H54 (cell line): ENCODE measurements around the gene SS18L1.
"Not testable (repeated sequence)": the region's sequence is repeated elsewhere in the genome, so short reads cannot be mapped to it uniquely, and the experiment has no call there.

Source experiments
- DNase-seq: peaks from one replicate; pipeline ENCODE4 v3.0.0; 2011; ENCODE audit warnings: low spot score, mixed read lengths; ENCODE audit not compliant: insufficient read length
- FAIRE-seq: peaks from 3 replicates; lab custom pipeline; 2011; peaks lifted over from hg19 to GRCh38; lab: Jason Lieb, UNC
- POLR2A ChIP-seq: IDR thresholded peaks from 2 replicates; pipeline ENCODE4 v1.6.1; 2011; ENCODE audit warnings: low read depth, mild to moderate bottlenecking, low read length

Gene SS18L1, protein sequence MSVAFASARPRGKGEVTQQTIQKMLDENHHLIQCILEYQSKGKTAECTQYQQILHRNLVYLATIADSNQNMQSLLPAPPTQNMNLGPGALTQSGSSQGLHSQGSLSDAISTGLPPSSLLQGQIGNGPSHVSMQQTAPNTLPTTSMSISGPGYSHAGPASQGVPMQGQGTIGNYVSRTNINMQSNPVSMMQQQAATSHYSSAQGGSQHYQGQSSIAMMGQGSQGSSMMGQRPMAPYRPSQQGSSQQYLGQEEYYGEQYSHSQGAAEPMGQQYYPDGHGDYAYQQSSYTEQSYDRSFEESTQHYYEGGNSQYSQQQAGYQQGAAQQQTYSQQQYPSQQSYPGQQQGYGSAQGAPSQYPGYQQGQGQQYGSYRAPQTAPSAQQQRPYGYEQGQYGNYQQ

DNA sequence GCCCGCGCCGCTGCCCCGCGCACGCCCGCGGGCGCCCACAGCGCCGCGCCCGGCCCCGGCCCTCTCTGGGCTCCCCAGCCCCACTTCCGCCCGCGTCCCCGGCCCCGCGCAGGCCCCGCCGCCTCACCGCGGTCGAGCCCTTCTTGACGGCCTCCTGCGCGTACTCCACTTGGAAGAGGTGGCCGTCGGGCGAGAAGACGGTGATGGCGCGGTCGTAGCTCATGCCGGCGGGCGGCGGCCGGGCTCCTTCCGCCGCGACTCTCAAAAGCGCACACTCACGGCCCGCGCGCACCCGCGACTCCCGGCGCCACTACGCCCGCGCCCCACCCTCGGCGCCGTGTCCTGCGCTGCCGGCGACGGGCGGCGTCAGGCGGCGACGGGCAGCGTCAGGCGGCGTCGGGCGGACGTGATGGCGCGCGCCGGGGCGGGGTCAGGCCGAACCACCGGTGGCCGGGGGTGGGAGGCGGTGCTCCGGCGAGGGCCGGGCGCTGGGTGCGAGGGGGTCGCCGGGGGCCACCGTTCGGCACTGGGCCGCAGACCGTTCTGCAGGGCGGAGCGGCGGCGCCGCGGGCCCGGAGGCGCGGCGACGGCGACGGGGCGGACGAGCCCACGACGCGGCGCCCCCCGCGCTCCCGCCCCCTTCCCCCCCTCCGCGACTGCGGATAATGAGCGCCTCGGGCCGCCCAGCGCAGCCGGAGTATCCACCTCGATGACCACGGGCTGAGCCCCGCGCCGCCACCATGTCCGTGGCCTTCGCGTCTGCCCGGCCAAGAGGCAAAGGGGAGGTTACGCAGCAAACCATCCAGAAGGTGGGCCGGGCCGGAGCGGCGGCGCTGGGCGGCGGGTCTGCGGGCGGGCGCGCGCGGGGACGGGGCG lies at the start of gene SS18L1, which contains the start of gene PSMA7:
SS18L1 (plus strand) TSS at position 689 of the 876 bp plus-strand sequence; CDS start at position 741, 52 bp downstream.
PSMA7 (minus strand) TSS at position 314 of the 876 bp plus-strand sequence; CDS start at position 223, 91 bp downstream.
- TF ChIP-seq POLR2A = peak; percentile 97
- DNase-seq (peak; percentile 86), FAIRE-seq (no peak)

DNA sequence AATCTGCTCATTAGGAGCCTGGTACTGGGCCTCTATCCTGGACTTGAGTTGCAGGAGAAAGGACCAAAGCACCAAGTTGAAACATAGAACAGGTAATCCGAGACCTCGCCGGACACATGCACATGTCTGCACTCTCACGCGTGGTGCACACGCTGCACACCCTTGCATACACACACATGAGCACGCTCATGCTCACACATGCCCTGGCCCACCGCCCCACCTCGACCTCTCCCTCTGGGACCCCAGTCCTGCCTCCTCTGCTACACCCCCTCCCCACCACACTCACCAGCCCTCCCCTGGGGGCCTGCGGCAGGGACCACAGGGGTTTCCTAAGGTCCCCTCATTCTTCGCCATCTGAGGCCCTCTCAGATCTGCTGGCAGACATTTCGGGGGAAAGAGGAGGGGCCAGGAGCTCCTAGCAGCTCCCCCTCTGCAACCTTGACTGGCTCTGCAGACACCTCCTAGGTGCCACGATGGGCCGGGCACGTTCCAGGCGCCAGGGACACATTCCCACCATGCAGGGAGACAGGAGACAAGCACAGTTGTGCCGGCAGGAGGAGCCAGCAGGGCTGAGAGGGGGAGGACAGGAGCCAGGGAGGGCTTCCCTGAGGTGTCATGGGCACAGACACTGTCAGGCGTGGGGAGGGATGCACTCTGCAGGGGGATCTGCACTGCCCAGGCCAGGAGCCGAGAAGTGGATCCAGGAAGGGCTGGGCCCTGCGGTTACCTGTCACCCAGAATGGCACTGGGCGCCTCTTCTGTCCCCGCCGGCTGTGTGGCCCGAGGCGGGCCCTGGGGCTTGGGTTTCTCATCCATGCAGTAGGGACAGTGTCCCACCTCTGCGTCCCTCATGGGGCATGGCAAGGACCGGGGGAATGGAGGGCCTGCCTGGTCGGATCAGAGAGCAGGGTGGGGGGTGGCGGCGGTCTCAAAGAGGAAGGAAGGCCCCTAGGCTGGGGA lies 46.9 kb upstream of the SS18L1 start:
- FAIRE-seq (no peak), DNase-seq (no peak)
- no peak for TF ChIP-seq POLR2A

DNA sequence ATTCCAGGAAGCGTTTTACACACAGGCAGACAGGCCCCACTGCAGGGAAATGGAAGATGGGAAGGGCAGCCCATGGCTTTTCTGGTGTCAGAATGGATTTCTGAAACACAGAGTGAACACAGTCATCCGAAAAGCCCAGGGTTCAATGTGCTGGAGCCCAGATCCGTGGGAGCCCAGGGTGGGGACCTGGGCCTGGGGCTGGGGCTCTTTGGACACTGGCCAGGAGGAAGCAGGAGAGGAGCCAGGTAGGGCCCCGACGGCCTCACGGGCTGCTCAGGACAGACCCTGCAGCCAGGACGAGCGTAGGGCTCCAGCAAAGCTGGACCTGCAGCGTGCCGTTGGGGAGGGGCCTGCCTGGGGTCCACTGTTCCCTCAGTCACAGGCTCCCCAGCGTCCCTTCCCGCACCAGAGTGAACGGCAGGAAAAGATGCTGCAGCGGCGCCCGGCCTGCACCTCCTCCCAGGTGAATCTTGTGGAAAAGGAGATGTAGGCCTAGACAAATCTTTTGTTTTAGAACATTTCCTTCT lies 45.6 kb upstream of the SS18L1 start:
- no peak for TF ChIP-seq POLR2A
- FAIRE-seq = no peak
- no peak for DNase-seq

DNA sequence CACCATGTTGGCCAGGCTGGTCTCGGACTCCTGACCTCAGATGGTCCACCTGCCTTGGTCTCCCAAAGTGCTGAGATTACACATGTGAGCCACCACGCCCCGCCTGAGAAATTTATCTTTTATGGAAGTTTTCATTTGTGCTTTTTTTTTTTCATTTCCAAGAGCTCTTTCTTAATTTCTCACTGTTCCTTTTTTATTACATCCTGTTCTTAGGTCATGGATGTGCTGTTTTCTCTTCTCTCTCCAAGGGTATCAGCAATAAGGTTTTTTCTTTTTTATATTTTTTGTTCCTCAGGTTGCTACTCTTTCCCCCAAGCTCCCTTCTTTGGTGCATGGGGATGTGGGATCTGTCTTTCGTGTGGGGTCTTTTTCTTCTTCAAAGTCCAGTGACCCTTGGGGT lies 42.5 kb upstream of the SS18L1 start:
- no peak for FAIRE-seq
- TF ChIP-seq POLR2A = no peak
- no peak for DNase-seq

DNA sequence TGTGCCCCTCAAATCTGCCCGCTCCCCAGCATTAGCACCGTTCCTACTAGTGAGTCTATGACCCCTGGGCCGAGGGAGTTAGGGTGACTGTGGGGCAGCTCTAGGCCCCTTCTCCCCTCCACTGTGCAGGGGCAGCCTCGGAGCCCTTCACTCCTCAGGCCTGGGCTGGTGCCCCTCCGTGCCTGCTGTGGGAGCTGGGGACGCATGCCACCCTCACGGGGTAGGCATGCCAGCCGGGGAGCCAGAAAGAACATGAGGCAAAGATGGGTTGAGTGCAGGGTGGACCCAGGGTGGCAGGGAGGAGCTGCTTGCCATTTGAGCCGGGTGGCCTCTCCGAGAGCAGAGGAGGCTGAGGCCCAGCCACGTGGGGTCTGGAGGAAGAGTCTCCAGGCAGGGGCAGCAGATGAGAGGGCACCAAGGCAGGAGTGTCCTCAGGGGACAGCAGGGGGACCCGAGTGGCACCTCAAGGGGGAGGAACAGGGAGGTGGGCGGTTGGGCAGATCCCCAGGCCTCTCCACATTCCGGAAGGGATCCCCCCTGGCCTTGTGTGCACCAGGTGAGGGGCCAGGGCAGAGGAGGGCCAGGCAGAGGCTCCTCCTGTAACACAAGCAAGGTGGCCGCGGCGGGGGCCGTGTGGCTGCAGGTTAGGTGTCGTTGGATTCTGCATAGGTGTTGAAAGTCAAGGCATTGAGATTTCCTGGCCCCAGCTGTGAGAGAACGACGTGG lies 39.9 kb upstream of the SS18L1 start:
- FAIRE-seq = no peak

DNA sequence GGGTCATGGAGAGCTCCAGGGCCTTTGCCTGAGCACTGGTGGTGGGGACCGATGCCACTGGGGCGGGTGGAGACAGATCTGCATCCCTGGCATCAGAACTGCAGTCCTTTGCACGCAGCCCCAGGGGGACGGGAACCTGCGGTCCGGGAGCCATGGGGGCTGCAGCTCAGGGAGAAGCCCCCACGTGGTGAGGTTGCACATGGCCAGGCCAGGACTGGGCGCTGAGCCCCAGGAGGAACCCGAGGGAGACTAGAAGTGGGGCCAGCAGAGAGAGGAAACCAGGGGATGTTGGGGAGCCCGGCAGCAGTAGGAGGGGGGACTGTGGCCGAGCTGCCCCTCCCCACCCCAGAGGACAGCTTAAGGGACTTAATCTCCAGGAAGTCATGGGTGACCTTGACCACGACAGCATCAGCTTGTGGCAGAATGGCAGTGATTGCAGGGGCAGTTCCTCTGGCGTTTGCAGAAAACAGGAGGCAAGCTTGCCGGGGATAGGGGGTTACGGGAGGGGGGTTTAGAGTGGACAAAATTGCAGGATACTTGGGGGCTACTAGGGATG lies 39.3 kb upstream of the SS18L1 start:
- FAIRE-seq = no peak
- DNase-seq = no peak

More for the DNA sequence above, 39.9 kb upstream of the SS18L1 start:
- no peak for TF ChIP-seq POLR2A
- no peak for DNase-seq

DNA sequence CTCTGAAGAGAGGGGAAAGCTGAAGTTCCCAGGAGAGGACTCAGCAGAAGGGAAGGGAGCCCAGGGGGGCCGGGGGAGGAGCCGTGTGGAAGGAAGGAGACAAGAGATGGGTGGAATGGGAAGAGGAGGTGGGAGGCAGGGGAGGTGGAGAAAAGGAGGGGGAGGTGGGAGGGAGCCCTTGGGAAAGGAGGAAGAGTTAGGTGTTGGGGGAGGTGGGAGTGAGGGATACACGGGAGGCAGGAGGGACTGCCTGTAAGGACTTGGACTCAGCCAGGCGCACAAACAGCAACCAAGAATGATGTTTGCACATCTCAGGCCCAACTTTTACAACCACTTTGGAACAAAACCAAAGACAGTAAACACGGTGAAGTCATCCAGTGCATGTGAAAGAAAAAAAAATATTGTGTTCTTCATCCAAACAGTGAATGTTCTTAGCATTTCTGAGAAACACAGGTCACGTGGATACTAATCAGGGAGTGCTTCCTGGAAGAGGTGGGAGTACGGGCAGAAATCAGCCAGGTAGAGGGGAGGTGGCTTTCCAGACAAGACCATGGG lies 38.7 kb upstream of the SS18L1 start:
- FAIRE-seq (no peak), DNase-seq (no peak)
- TF ChIP-seq POLR2A = no peak

More for the DNA sequence above, 39.3 kb upstream of the SS18L1 start:
- no peak for TF ChIP-seq POLR2A

DNA sequence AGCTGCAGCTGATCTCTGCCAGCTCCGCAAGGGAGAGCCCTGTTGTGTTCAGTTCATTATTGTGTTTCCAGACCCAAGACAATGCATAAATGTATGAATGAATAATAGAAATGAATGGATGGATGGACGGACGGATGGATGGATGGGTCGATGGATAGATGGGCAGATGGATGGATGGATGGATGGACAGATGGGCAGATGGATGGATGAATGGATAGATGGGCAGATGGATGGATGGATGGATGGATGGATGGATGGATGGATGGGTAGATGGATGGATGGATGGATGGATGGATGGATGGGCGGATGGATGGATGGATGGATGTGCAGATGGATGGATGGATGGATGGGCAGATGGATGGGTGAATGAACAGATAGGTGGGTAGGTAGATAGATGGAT lies 38.0 kb upstream of the SS18L1 start:
- DNase-seq (no peak), FAIRE-seq (no peak)
- TF ChIP-seq POLR2A = no peak

DNA sequence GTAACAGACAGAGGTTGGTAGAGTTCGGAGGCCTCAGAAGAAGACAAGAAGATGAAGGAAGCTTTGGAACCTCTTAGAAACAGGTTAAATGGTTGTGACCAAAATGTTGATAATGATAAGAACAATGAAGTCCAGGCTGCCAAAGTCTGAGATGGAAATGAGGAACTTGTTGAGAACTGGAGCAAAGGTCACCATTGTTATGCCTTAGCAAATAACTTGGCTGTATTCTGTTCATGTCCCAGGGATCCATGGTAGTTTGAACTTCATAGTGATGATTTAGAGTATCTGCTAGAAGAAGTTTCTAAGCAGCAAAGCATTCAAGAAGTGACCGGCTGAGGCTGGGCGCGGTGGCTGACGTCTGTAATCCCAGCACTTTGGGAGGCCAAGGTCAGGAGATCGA lies 32.4 kb upstream of the SS18L1 start:
- FAIRE-seq = no peak
- no peak for TF ChIP-seq POLR2A

DNA sequence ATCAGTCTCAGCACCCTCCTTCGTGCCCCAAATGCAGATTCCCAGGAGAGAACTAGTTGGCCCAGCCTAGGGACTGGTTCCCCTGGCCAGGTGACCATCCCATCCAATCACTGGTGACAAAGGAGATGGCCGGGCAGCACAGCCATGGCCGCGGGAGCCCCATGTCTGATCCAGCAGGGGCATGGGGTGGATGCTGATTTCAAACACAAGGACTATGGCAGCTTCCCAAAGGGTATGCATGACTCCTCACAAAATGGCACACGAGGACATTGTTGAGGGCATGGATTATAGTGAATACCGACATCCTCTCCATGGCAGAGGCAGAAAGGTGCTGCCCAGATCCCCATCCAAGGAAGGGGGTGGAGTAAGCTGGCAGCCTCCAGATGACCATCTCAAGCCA lies 31.2 kb upstream of the SS18L1 start:
- FAIRE-seq (no peak), DNase-seq (no peak)
- no peak for TF ChIP-seq POLR2A

More for the DNA sequence above, 32.4 kb upstream of the SS18L1 start:
- DNase-seq = no peak

DNA sequence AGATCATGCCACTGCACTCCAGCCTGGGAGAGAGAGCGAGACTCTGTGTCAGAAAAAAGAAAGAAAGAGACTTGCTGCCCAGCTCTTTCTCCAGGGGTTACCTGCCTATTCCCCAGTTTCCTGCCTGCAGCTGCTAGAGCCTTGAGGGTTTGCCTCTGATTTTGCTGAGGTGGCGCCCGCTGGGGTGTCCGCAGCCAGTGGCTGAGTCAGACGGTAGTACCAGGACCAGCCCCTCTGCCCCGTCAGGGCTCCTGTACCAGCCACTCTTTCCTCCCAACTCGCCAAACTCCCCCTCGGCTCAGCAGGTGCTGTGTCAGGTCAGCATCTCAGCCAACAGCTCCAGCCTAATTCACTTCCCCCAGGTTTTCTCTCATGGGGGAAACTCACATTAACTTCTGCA lies 28.7 kb upstream of the SS18L1 start:
- TF ChIP-seq POLR2A = no peak
- DNase-seq = no peak
- FAIRE-seq = no peak

DNA sequence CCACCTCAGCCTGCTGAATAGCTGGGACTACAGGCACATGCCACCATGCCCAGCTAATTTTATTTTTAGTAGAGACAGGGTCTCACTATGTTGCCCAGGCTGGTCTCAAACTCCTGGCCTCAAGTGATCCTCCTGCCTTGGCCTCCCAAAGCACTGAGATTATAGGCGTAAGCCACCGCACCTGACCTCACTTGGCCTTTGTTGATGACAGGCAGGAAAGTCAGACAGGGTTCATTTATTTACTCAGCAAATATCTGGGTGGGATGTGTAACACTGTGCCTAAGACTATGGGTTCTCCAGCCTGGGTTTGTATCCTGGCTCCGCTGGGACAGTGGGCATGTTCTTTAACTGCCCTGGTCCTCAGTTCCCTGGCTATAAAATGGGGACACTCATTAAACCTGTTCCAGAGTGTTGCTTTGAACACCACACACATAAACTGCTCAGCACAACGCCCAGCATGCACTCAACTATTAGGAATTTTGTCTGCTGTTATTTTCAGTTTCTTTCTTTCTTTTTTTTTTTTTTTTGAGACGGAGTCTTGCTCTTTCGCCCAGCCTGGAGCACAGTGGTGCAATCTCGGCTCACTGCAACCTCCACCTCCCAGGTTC lies 27.7 kb upstream of the SS18L1 start:
- FAIRE-seq, DNase-seq: not testable (repeated sequence)
